BLaER1 (cell line): Measurements from ENCODE around the gene SAMM50.

Source experiments
- H3K27ac ChIP-seq: shearing (Covaris generic); formaldehyde crosslinking; 2 replicates; pipeline ENCODE4 v1.8.1; 2022
- H3K27me3 ChIP-seq: shearing (Covaris generic); formaldehyde crosslinking; 2 replicates; pipeline ENCODE4 v1.8.1; 2022
- H3K36me3 ChIP-seq: shearing (Covaris generic); formaldehyde crosslinking; 2 replicates; pipeline ENCODE4 v1.8.1; 2022
- H3K4me1 ChIP-seq: shearing (Covaris generic); formaldehyde crosslinking; 2 replicates; pipeline ENCODE4 v1.8.1; 2022
- H3K4me2 ChIP-seq: shearing (Covaris generic); formaldehyde crosslinking; 2 replicates; pipeline ENCODE4 v1.8.1; 2022
- H3K4me3 ChIP-seq: shearing (Covaris generic); formaldehyde crosslinking; 2 replicates; pipeline ENCODE4 v1.8.1; 2022
- H3K9ac ChIP-seq: shearing (Covaris generic); formaldehyde crosslinking; 2 replicates; pipeline ENCODE4 v1.8.1; 2022
- H3K9me3 ChIP-seq: shearing (Covaris generic); formaldehyde crosslinking; 2 replicates; pipeline ENCODE4 v1.8.1; 2022
- H4K20me1 ChIP-seq: shearing (Covaris generic); formaldehyde crosslinking; 2 replicates; pipeline ENCODE4 v1.8.1; 2022
- Cebpa-rat ChIP-seq: shearing (Covaris generic); IDR thresholded peaks from 2 replicates; pipeline ENCODE4 v1.8.1; 2022

Gene SAMM50

GRCh38 chr22:43996981-43997265 is 41.7 kb downstream of the SAMM50 start:
- H3K27me3 ChIP-seq, result no peaks in the 10 kb centered on the region
- H3K9ac ChIP-seq, result no peak overlapping the region
- no peak for TF ChIP-seq Cebpa-rat
- H3K4me3 ChIP-seq, result no peak overlapping the region
- peaks cover 32% of the 10 kb centered on the region for H4K20me1 ChIP-seq
- H3K4me1 ChIP-seq, result peaks cover 56% of the 10 kb centered on the region
- H3K9me3 ChIP-seq, result no peaks in the 10 kb centered on the region
- peaks cover 64% of the 10 kb centered on the region for H3K36me3 ChIP-seq
- peak overlapping the region; percentile 92 for H3K4me2 ChIP-seq
- peak overlapping the region; percentile 59; the same call in 1 of the 2 replicates for H3K27ac ChIP-seq

- Histone ChIP-seq H4K20me1 (peaks cover 22% of the 10 kb centered on the region), H3K27ac (no peak overlapping the region), H3K27me3 (no peaks in the 10 kb centered on the region), H3K36me3 (peaks cover 49% of the 10 kb centered on the region), H3K4me3 (no peak overlapping the region), H3K4me1 (peaks cover 46% of the 10 kb centered on the region), H3K4me2 (no peak overlapping the region), H3K9ac (no peak overlapping the region), H3K9me3 (no peaks in the 10 kb centered on the region)
- TF ChIP-seq Cebpa-rat, result no peak
Observed at GRCh38 chr22:43998679-43999264, 43.5 kb downstream of the SAMM50 start.

- Histone ChIP-seq H4K20me1 (peaks cover 16% of the 10 kb centered on the region), H3K4me3 (no peak overlapping the region), H3K9ac (no peak overlapping the region), H3K27me3 (no peaks in the 10 kb centered on the region), H3K4me1 (peaks cover 40% of the 10 kb centered on the region), H3K27ac (no peak overlapping the region), H3K9me3 (no peaks in the 10 kb centered on the region), H3K36me3 (peaks cover 43% of the 10 kb centered on the region), H3K4me2 (peak overlapping the region; percentile 20; the same call in 1 of the 2 replicates)
- no peak for TF ChIP-seq Cebpa-rat
Observed at GRCh38 chr22:43999378-43999777, 44.1 kb downstream of the SAMM50 start.

- Histone ChIP-seq H3K9ac (no peak overlapping the region), H3K4me1 (peaks cover 33% of the 10 kb centered on the region), H3K4me2 (peak overlapping the region; percentile 20; the same call in 1 of the 2 replicates), H3K27me3 (no peaks in the 10 kb centered on the region), H3K36me3 (peaks cover 36% of the 10 kb centered on the region), H4K20me1 (peaks cover 9% of the 10 kb centered on the region), H3K27ac (no peak overlapping the region), H3K9me3 (peaks cover 2% of the 10 kb centered on the region), H3K4me3 (no peak overlapping the region)
- no peak for TF ChIP-seq Cebpa-rat
Observed at GRCh38 chr22:44000123-44000522, 44.9 kb downstream of the SAMM50 start.

DNA sequence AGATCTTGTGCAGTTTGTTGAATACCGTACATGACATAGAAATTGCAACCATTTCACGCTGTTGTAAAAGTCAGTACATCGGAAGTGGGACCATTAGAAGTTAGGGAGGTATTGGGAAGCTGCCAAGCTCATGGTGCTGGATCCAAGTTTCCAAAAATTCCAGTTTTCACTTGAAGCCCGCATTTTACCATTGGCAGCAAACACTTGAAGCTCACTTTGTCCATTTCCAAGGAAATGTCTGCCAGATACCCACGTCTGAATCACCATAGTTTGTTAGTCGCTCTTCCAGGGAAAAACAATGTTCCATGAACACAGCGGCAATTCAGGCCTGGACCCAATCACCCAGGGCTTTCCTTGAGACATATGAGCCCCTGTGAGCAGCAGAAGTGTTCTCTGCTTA is 46.3 kb downstream of the SAMM50 start:
- Histone ChIP-seq H3K9me3 (peaks cover 15% of the 10 kb centered on the region), H3K27ac (no peak overlapping the region), H3K36me3 (peaks cover 43% of the 10 kb centered on the region), H4K20me1 (no peaks in the 10 kb centered on the region), H3K4me1 (peaks cover 19% of the 10 kb centered on the region), H3K4me3 (no peak overlapping the region), H3K4me2 (no peak overlapping the region), H3K27me3 (no peaks in the 10 kb centered on the region), H3K9ac (no peak overlapping the region)
- TF ChIP-seq Cebpa-rat, result no peak

GRCh38 chr22:44002324-44002723 is 47.1 kb downstream of the SAMM50 start:
- no peak overlapping the region for H3K4me3 ChIP-seq
- no peak overlapping the region for H3K27ac ChIP-seq
- H3K9ac ChIP-seq, result no peak overlapping the region
- H3K4me2 ChIP-seq, result no peak overlapping the region
- H3K27me3 ChIP-seq, result no peaks in the 10 kb centered on the region
- peaks cover 35% of the 10 kb centered on the region for H3K36me3 ChIP-seq
- H3K4me1 ChIP-seq, result peaks cover 12% of the 10 kb centered on the region
- no peaks in the 10 kb centered on the region for H4K20me1 ChIP-seq
- no peak for TF ChIP-seq Cebpa-rat
- peaks cover 15% of the 10 kb centered on the region for H3K9me3 ChIP-seq

- peaks cover 15% of the 10 kb centered on the region for H3K9me3 ChIP-seq
Observed at GRCh38 chr22:44002997-44003396, 47.8 kb downstream of the SAMM50 start.

GRCh38 chr22:44003405-44004103 is 48.3 kb downstream of the SAMM50 start:
- H3K36me3 ChIP-seq, result peaks cover 22% of the 10 kb centered on the region
- no peak overlapping the region for H3K4me2 ChIP-seq
- H3K9ac ChIP-seq, result no peak overlapping the region

More at GRCh38 chr22:44002997-44003396, 47.8 kb downstream of the SAMM50 start:
- TF ChIP-seq Cebpa-rat, result no peak
- Histone ChIP-seq H3K4me3 (no peak overlapping the region), H3K4me1 (peaks cover 12% of the 10 kb centered on the region), H3K9ac (no peak overlapping the region), H3K27ac (no peak overlapping the region), H4K20me1 (no peaks in the 10 kb centered on the region), H3K36me3 (peaks cover 28% of the 10 kb centered on the region), H3K4me2 (no peak overlapping the region), H3K27me3 (no peaks in the 10 kb centered on the region)

DNA sequence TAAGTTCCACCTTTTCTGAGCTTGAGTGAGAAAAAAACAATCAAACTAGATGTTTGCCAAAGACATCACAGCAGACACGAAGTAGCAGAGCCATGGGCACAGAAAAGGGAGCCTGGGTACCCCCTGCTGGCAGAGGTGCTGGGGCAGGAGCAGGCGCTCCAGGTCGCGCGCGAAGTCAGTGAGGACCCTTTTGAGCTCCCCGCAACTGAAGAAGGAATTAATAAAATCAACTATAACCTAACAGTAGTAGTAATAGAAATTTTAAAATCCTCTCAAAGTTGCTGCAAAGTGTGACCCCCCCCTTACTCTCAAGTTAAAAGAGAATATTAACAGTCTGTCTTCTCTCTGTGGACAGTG is 48.8 kb downstream of the SAMM50 start:
- Histone ChIP-seq H3K9me3 (peaks cover 15% of the 10 kb centered on the region), H4K20me1 (no peaks in the 10 kb centered on the region), H3K27ac (no peak overlapping the region), H3K4me3 (no peak overlapping the region), H3K27me3 (no peaks in the 10 kb centered on the region), H3K4me2 (no peak overlapping the region), H3K36me3 (peaks cover 17% of the 10 kb centered on the region; the same call in 1 of the 2 replicates), H3K9ac (no peak overlapping the region), H3K4me1 (peaks cover 10% of the 10 kb centered on the region)
- TF ChIP-seq Cebpa-rat, result no peak

More at GRCh38 chr22:44003405-44004103, 48.3 kb downstream of the SAMM50 start:
- Histone ChIP-seq H3K4me1 (peaks cover 12% of the 10 kb centered on the region), H3K4me3 (no peak overlapping the region), H3K27me3 (no peaks in the 10 kb centered on the region), H3K27ac (no peak overlapping the region), H4K20me1 (no peaks in the 10 kb centered on the region), H3K9me3 (peaks cover 15% of the 10 kb centered on the region)
- TF ChIP-seq Cebpa-rat, result no peak

GRCh38 chr22:44005524-44005923 is 50.3 kb downstream of the SAMM50 start:
- Histone ChIP-seq H3K27me3 (no peaks in the 10 kb centered on the region), H3K4me1 (no peaks in the 10 kb centered on the region), H3K4me3 (no peak overlapping the region), H4K20me1 (no peaks in the 10 kb centered on the region), H3K27ac (no peak overlapping the region), H3K36me3 (peaks cover 12% of the 10 kb centered on the region; the same call in 1 of the 2 replicates), H3K9ac (no peak overlapping the region), H3K9me3 (peaks cover 15% of the 10 kb centered on the region), H3K4me2 (no peak overlapping the region)
- no peak for TF ChIP-seq Cebpa-rat
